GM12801 (cell line): ENCODE data around the gene EMC8.

Experiments used
- CTCF ChIP-seq: IDR thresholded peaks from one replicate; pipeline ENCODE4 v1.5.1; 2011; ENCODE audit warnings: control low read depth; ENCODE audit not compliant: insufficient read length; ENCODE audit errors: extremely low read depth

EMC8 gene

DNA sequence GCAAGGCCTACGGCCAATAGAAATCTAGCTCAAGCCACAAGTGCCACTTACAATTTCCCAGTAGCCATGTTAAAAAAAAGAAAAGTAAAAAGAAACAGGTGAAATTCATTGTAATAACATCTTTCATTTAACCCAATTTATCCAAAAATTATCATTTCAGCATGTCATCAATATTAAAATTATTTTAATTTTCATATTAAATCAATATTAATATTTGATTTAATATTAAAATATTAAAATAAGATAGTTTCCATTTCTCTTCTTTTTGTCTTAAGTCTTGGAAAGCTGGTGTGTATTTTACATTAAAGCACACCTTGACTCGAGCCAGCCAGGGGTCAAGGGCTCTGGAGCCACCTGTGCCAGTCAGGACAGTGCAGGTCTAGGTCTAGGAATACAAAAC, 35.7 kb downstream of the EMC8 start:
- no peak for TF ChIP-seq CTCF

DNA sequence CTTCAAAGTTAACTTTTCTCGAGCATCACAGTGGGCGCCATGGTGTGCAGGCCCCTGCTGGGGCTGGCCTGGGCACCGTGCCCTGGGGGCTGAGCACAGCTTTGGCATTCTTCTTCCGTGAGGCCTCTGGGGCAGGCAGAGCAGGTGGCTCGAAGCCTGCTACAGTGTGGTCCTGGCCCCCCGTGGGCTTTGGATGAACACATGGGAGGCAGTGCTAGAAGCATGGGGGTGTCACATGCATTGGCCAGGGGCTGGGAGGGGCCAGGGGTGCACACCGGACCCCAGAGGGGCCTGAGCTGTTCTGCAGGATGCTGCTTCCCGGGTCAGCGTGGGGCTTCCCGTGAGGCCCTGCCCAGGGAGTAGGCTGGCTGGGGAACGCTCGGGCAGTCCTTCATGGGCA, 36.4 kb downstream of the EMC8 start:
- TF ChIP-seq CTCF: no peak

- TF ChIP-seq CTCF: no peak
These were observed 37.5 kb downstream of the EMC8 start for GRCh38 chr16:85761861-85762260.

- no peak for TF ChIP-seq CTCF
These were observed 39.5 kb downstream of the EMC8 start for GRCh38 chr16:85759631-85760419.

DNA sequence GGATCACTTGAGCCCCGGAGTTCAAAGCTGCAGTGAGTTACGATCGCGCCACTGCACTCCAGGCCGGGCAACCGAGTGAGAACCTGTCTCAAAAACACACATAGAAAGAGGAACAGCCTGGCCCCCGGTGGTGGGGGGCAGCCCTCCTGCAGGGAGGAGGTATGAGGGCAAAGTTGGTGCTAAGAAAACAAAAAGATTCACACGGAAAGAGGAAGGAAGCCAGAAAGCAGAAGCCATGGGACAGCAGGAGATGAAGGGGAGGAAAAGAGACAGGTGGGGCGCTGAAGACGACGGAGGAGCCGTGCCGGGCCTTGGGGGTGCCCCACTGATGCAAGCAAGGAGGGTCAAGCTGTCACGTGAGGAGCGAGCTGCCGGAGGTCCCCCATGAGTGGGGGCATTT, 40.2 kb downstream of the EMC8 start:
- TF ChIP-seq CTCF: no peak

DNA sequence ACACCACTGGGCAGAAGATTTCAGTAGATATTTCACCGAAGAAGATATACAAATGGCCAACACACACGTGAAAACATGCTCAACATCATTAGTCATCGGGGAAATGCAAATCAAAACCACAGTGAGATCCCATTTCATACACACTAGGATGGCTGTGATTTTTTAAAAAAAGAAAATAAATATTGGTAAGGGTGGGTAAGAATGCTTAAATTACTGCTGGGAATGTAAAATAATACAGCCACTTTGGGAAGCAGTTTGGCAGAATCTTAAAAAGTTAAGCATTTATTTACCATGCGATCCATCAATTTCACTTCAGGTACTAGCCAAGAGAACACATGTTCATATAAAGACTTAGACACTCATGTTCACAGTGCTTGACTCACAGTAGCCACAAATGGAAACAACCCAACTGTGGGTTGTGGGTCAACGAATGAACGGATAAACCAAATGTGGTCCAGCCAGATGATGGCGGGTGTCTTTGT, 42.0 kb downstream of the EMC8 start:
- no peak for TF ChIP-seq CTCF

- no peak for TF ChIP-seq CTCF
These were observed 43.2 kb downstream of the EMC8 start for GRCh38 chr16:85755929-85756768.
